Sigmoid colon (tissue), 7 donors: Measurements from ENCODE around the gene GRAMD1B. TPM values are rescaled to one million over a fixed set of nuclear protein-coding genes. Genes with fewer than 3 reads are reported as not detected.

Source experiments
- DNase-seq: peaks from one replicate; pipeline ENCODE4 v3.0.0-alpha.2; 2019
- H3K27ac ChIP-seq, 4 donors: fragments of 200-600 bp; sonication (generic); one replicate each; pipeline ENCODE4 v1.5.1; 2016 to 2019; ENCODE audit warnings: mild to moderate bottlenecking in 1 of 4
- H3K27me3 ChIP-seq, 3 donors: fragments of 200-600 bp; sonication (generic); one replicate each; pipeline ENCODE4 v1.5.1; 2019; ENCODE audit warnings: mild to moderate bottlenecking in 1 of 3
- H3K36me3 ChIP-seq, 4 donors: fragments of 200-600 bp; sonication (generic); one replicate each; pipeline ENCODE4 v1.5.1; 2016 to 2019
- H3K4me1 ChIP-seq, 4 donors: fragments of 200-600 bp; sonication (generic); one replicate each; pipeline ENCODE4 v1.5.1; 2017 to 2019
- H3K4me3 ChIP-seq, 4 donors: fragments of 200-600 bp; sonication (generic); one replicate each; pipeline ENCODE4 v1.5.1; 2017 to 2019; ENCODE audit warnings: mild to moderate bottlenecking in 2 of 4, moderate library complexity in 1 of 4
- H3K9me3 ChIP-seq, 4 donors: fragments of 200-600 bp in 3 of 4; sonication (generic) in 3 of 4; one replicate each; pipeline versions ENCODE4 v1.5.1 to v1.6.1; 2013 to 2019
- CTCF ChIP-seq, 4 experiments: fragments of 450-650 bp in 3 of 4; fragments of 200-600 bp in 1 of 4; IDR thresholded peaks; one replicate each; pipeline ENCODE4 v1.5.1; 2016 to 2019; ENCODE audit warnings: antibody characterized with exemption in 4 of 4, mild to moderate bottlenecking in 3 of 4, moderate library complexity in 2 of 4
- EP300 ChIP-seq, 4 donors: sonication (generic); formaldehyde crosslinking; IDR thresholded peaks; one replicate each; pipeline ENCODE4 v1.6.1; 2017; ENCODE audit warnings: antibody characterized with exemption in 4 of 4
- POLR2A ChIP-seq, 2 donors: fragments of 450-650 bp; IDR thresholded peaks; one replicate each; pipeline ENCODE4 v1.6.1; 2016; ENCODE audit warnings: antibody characterized with exemption in 2 of 2, mild to moderate bottlenecking in 2 of 2, moderate library complexity in 2 of 2
- POLR2AphosphoS5 ChIP-seq, 4 donors: sonication (generic); formaldehyde crosslinking; IDR thresholded peaks; one replicate each; pipeline ENCODE4 v1.6.1; 2017; ENCODE audit warnings: antibody characterized with exemption in 4 of 4
- WGBS, 2 donors: extraction: QIAGEN DNeasy Blood & Tissue Kit; methylation state at CpG; one replicate each; pipeline ENCODE4 v1.1.7; 2013; 5-methylcytosine and 5-hydroxymethylcytosine counted together
- intact Hi-C: fragments of 100-400 bp; cut with DNase I; formaldehyde crosslinking; loops from one replicate; pipeline ENCODE4 v1.15.1; 2023
- polyA plus RNA-seq, 3 donors: library from polyadenylated mRNA; stranded (reverse); fragments of 200-250 nt; gene quantifications; one replicate each; pipeline ENCODE4 v1.2.3, GENCODE V29; 2013
- total RNA-seq, 4 donors: library from RNA; depleted of rRNA; stranded (reverse); fragments of >200 nt; gene quantifications; one replicate each; pipeline ENCODE4 v1.1.0, GENCODE V29; 2016
- donor health status: healthy with polysubstance abuse.
- donor health status: Bipolar disorder and iron deficiency.
- donor health status: healthy.

GRAMD1B gene
- total and polyA plus RNA-seq, 7 donors = 1.8 to 5.0 (median 3.5) TPM

GRCh38 chr11:123601743-123602142 lies 171.7 kb downstream of the GRAMD1B start:
- intact Hi-C loops = no loop called here
- TF ChIP-seq POLR2AphosphoS5 (IDR thresholded peaks at IDR 0.05) (no peak), POLR2A (IDR thresholded peaks at IDR 0.05) (no peak), CTCF (IDR thresholded peaks at IDR 0.05) (no peak), EP300 (IDR thresholded peaks at IDR 0.05) (no peak)
- 71 to 89% methylated on average over 4 of the region's 4 CpGs for WGBS, 2 donors
- H3K4me3 ChIP-seq = no peak overlapping the region
- H3K4me1 ChIP-seq = no peaks in the 10 kb centered on the region
- no peaks in the 10 kb centered on the region for H3K27me3 ChIP-seq
- no peak for DNase-seq
- H3K36me3 ChIP-seq = no peaks in the 10 kb centered on the region
- H3K9me3 ChIP-seq = no peaks in the 10 kb centered on the region
- no peak overlapping the region for H3K27ac ChIP-seq

- H3K27ac ChIP-seq = no peak overlapping the region
- intact Hi-C loops = no loop called here
- 84 to 87% methylated on average over 4 of the region's 4 CpGs for WGBS, 2 donors
- no peaks in the 10 kb centered on the region for H3K27me3 ChIP-seq
- no peak overlapping the region for H3K4me3 ChIP-seq
- TF ChIP-seq CTCF (IDR thresholded peaks at IDR 0.05) (no peak), POLR2AphosphoS5 (IDR thresholded peaks at IDR 0.05) (no peak), EP300 (IDR thresholded peaks at IDR 0.05) (no peak), POLR2A (IDR thresholded peaks at IDR 0.05) (no peak)
- H3K9me3 ChIP-seq = no peaks in the 10 kb centered on the region
- H3K4me1 ChIP-seq = no peaks in the 10 kb centered on the region
- no peak for DNase-seq
- H3K36me3 ChIP-seq = no peaks in the 10 kb centered on the region
Observed at GRCh38 chr11:123603666-123604065, 173.6 kb downstream of the GRAMD1B start.

- Histone ChIP-seq H3K4me3 (no peak overlapping the region), H3K27ac (no peak overlapping the region), H3K27me3 (no peaks in the 10 kb centered on the region), H3K36me3 (no peaks in the 10 kb centered on the region), H3K9me3 (no peaks in the 10 kb centered on the region), H3K4me1 (no peaks in the 10 kb centered on the region)
- DNase-seq = no peak
- intact Hi-C loops = no loop called here
- TF ChIP-seq CTCF (IDR thresholded peaks at IDR 0.05) (no peak), EP300 (IDR thresholded peaks at IDR 0.05) (no peak), POLR2A (IDR thresholded peaks at IDR 0.05) (no peak), POLR2AphosphoS5 (IDR thresholded peaks at IDR 0.05) (no peak)
- WGBS, 2 donors = 79 to 82% methylated on average over 1 of the region's 1 CpG
Observed at GRCh38 chr11:123607781-123608180, 177.7 kb downstream of the GRAMD1B start.

- intact Hi-C loops = no loop called here
- no peaks in the 10 kb centered on the region for H3K4me1 ChIP-seq
- no peaks in the 10 kb centered on the region for H3K27me3 ChIP-seq
- no peak overlapping the region for H3K27ac ChIP-seq
- 93% methylated on average over 9 of the region's 9 CpGs for WGBS, 2 donors
- no peaks in the 10 kb centered on the region for H3K36me3 ChIP-seq
- TF ChIP-seq EP300 (IDR thresholded peaks at IDR 0.05) (no peak), POLR2A (IDR thresholded peaks at IDR 0.05) (no peak), POLR2AphosphoS5 (IDR thresholded peaks at IDR 0.05) (no peak), CTCF (IDR thresholded peaks at IDR 0.05) (no peak)
- no peak overlapping the region for H3K4me3 ChIP-seq
- DNase-seq = no peak
- H3K9me3 ChIP-seq = no peaks in the 10 kb centered on the region
Observed at GRCh38 chr11:123608371-123608770, 178.3 kb downstream of the GRAMD1B start.

- Histone ChIP-seq H3K36me3 (no peaks in the 10 kb centered on the region), H3K4me1 (no peaks in the 10 kb centered on the region), H3K27me3 (no peaks in the 10 kb centered on the region), H3K27ac (no peak overlapping the region), H3K9me3 (no peaks in the 10 kb centered on the region), H3K4me3 (no peak overlapping the region)
- TF ChIP-seq POLR2A (IDR thresholded peaks at IDR 0.05) (no peak), EP300 (IDR thresholded peaks at IDR 0.05) (no peak), CTCF (IDR thresholded peaks at IDR 0.05) (no peak), POLR2AphosphoS5 (IDR thresholded peaks at IDR 0.05) (no peak)
- WGBS, 2 donors = 94 to 95% methylated on average over 8 of the region's 8 CpGs
- no peak for DNase-seq
- intact Hi-C loops = no loop called here
Observed at GRCh38 chr11:123608945-123609344, 178.9 kb downstream of the GRAMD1B start.
